ENCODE measurements around the gene LRMDA. TPM values are rescaled to one million over a fixed set of nuclear protein-coding genes. Genes with fewer than 3 reads are reported as not detected.

Gene LRMDA
- total and polyA plus RNA-seq, 4 experiments from 2014 or later, result not detected

DNA sequence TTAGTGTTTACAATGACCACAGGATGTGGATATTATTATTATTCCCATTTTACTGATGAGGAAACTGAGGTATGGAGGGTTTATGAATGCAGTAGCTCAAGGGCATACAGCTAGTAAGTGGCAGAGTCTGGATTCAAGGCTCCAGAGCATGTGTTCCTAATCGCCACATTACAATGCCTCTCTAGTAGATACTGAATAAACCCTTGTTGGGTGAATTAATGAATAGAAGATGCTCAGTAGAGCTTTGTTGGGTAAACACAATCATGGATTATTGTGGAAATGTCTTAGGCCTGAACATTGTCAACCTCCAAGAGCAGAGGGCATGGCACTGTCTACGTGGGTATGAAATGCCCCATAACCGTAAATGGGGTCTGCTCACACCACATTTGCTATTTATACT, 545.3 kb downstream of the LRMDA start:
- DNase-seq, result no peak
- CTCF ChIA-PET (ENCODE audit: partially characterized antibody), result no interaction called here
- Histone ChIP-seq H3K4me3 (ENCODE audit: low read length in 2 of 2) (no peak overlapping the region), H3K36me3 (ENCODE audit: insufficient read depth, low read length) (no peaks in the 10 kb centered on the region), H3K27me3 (ENCODE audit: insufficient read depth, low read length) (no peaks in the 10 kb centered on the region), H3K9me3 (ENCODE audit: control insufficient read depth in 1 of 2, low read length in 2 of 2) (no peaks in the 10 kb centered on the region), H3K4me1 (ENCODE audit: insufficient read depth, low read length) (no peaks in the 10 kb centered on the region), H3K27ac (ENCODE audit: low read depth, low read length) (no peak overlapping the region)
- intact Hi-C loops (cut with micrococcal nuclease), result no loop called here
- no peaks in the 10 kb centered on the region for H3K9me3 Mint-ChIP-seq
- H3K27ac Mint-ChIP-seq, result no peak overlapping the region
- no peaks in the 10 kb centered on the region for H3K36me3 Mint-ChIP-seq
- no peak overlapping the region for H3K4me3 Mint-ChIP-seq
- peaks cover 0 to 8% of the 10 kb centered on the region in 2 donors for H3K27me3 Mint-ChIP-seq
- POLR2A ChIA-PET (ENCODE audit: partially characterized antibody), result no interaction called here
- no peaks in the 10 kb centered on the region for H3K4me1 Mint-ChIP-seq

DNA sequence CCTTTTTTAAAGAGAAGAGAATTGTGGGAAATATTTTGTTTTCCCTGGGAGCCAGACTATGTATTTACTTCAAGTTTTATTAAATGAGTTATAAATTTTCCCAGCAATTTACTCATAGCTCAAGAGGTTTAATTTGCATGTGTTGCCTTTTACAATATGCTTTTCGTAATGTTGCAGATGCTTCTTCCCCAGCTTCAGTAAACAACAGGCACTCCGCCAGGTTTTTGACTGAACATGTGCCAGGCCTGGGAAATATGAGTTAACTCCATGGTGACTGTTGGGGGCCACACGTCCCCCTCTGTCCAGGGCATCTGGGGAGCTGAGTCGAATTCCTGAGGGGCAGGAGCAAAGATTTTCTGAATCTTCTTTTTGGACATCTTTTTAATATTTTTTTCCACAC, 545.7 kb downstream of the LRMDA start:
- H3K27me3 ChIP-seq (ENCODE audit: insufficient read depth, low read length), result no peaks in the 10 kb centered on the region
- ChIA-PET CTCF (ENCODE audit: partially characterized antibody) (no interaction called here), POLR2A (ENCODE audit: partially characterized antibody) (no interaction called here)
- Mint-ChIP-seq H3K4me3 (no peak overlapping the region), H3K27me3 (peaks cover 0 to 8% of the 10 kb centered on the region in 2 donors), H3K27ac (no peak overlapping the region), H3K36me3 (no peaks in the 10 kb centered on the region), H3K9me3 (peaks cover 0 to 2% (median 0%) of the 10 kb centered on the region in 8 donors), H3K4me1 (no peaks in the 10 kb centered on the region)
- no peaks in the 10 kb centered on the region for H3K9me3 ChIP-seq (ENCODE audit: control insufficient read depth in 1 of 2, low read length in 2 of 2)
- DNase-seq, result no peak
- no peaks in the 10 kb centered on the region for H3K4me1 ChIP-seq (ENCODE audit: insufficient read depth, low read length)
- no peak overlapping the region for H3K4me3 ChIP-seq (ENCODE audit: low read length in 2 of 2)
- H3K27ac ChIP-seq (ENCODE audit: low read depth, low read length), result no peak overlapping the region
- no peaks in the 10 kb centered on the region for H3K36me3 ChIP-seq (ENCODE audit: insufficient read depth, low read length)
- intact Hi-C loops (cut with micrococcal nuclease), result no loop called here

DNA sequence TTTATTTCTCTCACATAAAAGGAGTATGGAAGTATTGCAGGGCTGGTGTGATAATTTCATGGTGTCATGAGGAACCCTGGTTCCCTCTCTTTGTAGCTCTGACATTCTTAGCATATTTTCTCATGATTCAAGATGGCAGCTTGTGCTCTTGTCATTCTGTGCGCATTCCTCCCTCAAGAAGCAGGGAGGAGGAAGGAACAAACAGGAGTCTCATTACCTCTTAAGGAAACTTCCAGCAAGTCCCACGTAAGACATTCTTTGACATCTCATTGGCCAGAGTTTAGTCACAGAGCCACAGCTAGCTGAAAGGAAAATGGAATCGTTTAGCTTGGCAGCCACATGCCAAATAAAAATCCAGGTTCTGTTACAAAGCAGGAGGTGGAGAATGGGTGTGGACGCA, 546.8 kb downstream of the LRMDA start:
- DNase-seq, result no peak
- H3K27ac Mint-ChIP-seq, result no peak overlapping the region
- no peaks in the 10 kb centered on the region for H3K4me1 Mint-ChIP-seq
- peaks cover 0 to 8% of the 10 kb centered on the region in 2 donors for H3K27me3 Mint-ChIP-seq
- peaks cover 0 to 3% (median 0%) of the 10 kb centered on the region in 8 donors for H3K9me3 Mint-ChIP-seq
- no peaks in the 10 kb centered on the region for H3K4me1 ChIP-seq (ENCODE audit: insufficient read depth, low read length)
- no peak overlapping the region for H3K27ac ChIP-seq (ENCODE audit: low read depth, low read length)
- no peaks in the 10 kb centered on the region for H3K36me3 Mint-ChIP-seq
- ChIA-PET CTCF (ENCODE audit: partially characterized antibody) (interaction anchor here (0.5 kb wide), 1 partner anchor 618 kb away, joined by 3 read pairs; no protein-coding TSS in a partner anchor), POLR2A (ENCODE audit: partially characterized antibody) (no interaction called here)
- H3K27me3 ChIP-seq (ENCODE audit: insufficient read depth, low read length), result no peaks in the 10 kb centered on the region
- no peak overlapping the region for H3K4me3 Mint-ChIP-seq
- no peaks in the 10 kb centered on the region for H3K36me3 ChIP-seq (ENCODE audit: insufficient read depth, low read length)
- H3K4me3 ChIP-seq (ENCODE audit: low read length in 2 of 2), result no peak overlapping the region
- intact Hi-C loops (cut with micrococcal nuclease), result no loop called here
- no peaks in the 10 kb centered on the region for H3K9me3 ChIP-seq (ENCODE audit: control insufficient read depth in 1 of 2, low read length in 2 of 2)

DNA sequence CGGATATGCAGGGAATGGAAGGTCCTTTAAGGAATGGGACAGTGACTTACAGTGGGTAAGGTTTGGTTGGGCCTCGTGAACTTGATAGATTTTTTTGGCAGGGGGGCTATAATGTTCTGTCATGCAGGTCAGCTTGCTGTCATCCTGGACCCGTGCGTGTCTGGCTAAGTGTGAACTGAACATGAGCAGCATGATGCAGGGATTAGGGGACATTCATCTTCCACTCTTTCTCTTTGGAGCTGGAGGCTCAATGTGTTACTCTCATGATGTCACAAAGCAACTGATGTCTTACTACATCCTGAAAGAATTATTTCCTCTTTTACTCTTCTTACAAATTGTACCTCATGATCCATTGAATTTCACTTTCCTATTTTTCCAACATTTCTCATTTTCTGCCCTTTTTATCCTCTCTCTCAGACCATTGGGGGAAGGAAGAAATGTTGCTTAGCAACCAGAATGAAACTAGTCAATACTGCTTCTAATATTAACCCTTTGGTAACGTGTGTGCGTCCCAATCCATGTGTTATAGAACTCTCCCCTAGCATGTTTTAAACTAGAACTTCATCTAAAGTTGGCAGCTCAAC, 549.1 kb downstream of the LRMDA start:
- Mint-ChIP-seq H3K4me1 (no peaks in the 10 kb centered on the region), H3K36me3 (no peaks in the 10 kb centered on the region), H3K27ac (no peak overlapping the region), H3K27me3 (peaks cover 0 to 8% of the 10 kb centered on the region in 2 donors), H3K9me3 (peaks cover 0 to 3% (median 0%) of the 10 kb centered on the region in 8 donors), H3K4me3 (peak overlapping the region in 1 of 8 donors; percentile 17)
- Histone ChIP-seq H3K27me3 (ENCODE audit: insufficient read depth, low read length) (no peaks in the 10 kb centered on the region), H3K4me3 (ENCODE audit: low read length in 2 of 2) (no peak overlapping the region), H3K27ac (ENCODE audit: low read depth, low read length) (no peak overlapping the region), H3K36me3 (ENCODE audit: insufficient read depth, low read length) (no peaks in the 10 kb centered on the region), H3K9me3 (ENCODE audit: control insufficient read depth in 1 of 2, low read length in 2 of 2) (no peaks in the 10 kb centered on the region), H3K4me1 (ENCODE audit: insufficient read depth, low read length) (no peaks in the 10 kb centered on the region)
- ChIA-PET POLR2A (ENCODE audit: partially characterized antibody) (no interaction called here), CTCF (ENCODE audit: partially characterized antibody) (no interaction called here)
- no peak for DNase-seq
- intact Hi-C loops (cut with micrococcal nuclease), result no loop called here

DNA sequence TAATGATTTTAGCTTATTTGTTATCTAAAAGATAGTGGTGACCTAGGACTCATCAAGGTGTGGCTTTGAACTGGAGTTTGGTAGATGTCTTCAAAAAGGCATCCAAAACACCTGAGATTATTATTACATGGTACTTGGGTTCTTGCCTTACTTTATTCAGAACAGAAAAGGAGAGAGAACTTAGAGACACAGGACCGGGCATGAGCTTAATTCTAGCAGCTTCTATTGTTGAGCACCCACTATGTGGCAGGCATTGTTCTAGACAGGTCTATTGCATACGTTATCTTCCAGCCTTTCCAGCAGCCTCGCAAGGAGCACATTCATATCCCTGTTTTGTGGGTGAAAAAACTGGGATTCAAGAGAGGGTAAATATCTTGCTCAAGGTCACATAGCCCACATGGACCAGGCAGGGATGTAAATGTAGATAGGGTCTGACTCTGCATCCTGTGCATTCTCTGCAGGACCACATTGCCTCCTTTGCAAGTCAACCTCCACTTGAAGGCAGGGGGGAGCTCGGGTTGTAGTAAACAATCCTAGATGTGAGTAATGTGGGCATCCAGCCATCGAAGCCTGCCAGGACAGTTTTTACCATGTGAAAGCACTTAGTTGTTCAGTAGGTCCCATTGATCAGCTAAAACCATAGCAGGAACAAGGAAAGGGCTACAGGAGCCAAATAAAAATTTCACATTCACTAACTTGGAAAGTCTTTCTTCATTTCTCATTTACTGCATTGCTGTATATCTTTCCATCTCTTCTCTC, 551.4 kb downstream of the LRMDA start:
- Histone ChIP-seq H3K36me3 (ENCODE audit: insufficient read depth, low read length) (no peaks in the 10 kb centered on the region), H3K27ac (ENCODE audit: low read depth, low read length) (no peak overlapping the region), H3K4me1 (ENCODE audit: insufficient read depth, low read length) (no peaks in the 10 kb centered on the region), H3K27me3 (ENCODE audit: insufficient read depth, low read length) (no peaks in the 10 kb centered on the region), H3K9me3 (ENCODE audit: control insufficient read depth in 1 of 2, low read length in 2 of 2) (no peaks in the 10 kb centered on the region), H3K4me3 (ENCODE audit: low read length in 2 of 2) (no peak overlapping the region)
- no peak for DNase-seq
- no peaks in the 10 kb centered on the region for H3K4me1 Mint-ChIP-seq
- H3K4me3 Mint-ChIP-seq, result no peak overlapping the region
- H3K9me3 Mint-ChIP-seq, result peaks cover 0 to 3% (median 0%) of the 10 kb centered on the region in 8 donors
- H3K27ac Mint-ChIP-seq, result no peak overlapping the region
- CTCF ChIA-PET (ENCODE audit: partially characterized antibody), result no interaction called here
- no peaks in the 10 kb centered on the region for H3K36me3 Mint-ChIP-seq
- peaks cover 0 to 8% of the 10 kb centered on the region in 2 donors for H3K27me3 Mint-ChIP-seq
- intact Hi-C loops (cut with micrococcal nuclease), result no loop called here
- POLR2A ChIA-PET (ENCODE audit: partially characterized antibody), result no interaction called here

DNA sequence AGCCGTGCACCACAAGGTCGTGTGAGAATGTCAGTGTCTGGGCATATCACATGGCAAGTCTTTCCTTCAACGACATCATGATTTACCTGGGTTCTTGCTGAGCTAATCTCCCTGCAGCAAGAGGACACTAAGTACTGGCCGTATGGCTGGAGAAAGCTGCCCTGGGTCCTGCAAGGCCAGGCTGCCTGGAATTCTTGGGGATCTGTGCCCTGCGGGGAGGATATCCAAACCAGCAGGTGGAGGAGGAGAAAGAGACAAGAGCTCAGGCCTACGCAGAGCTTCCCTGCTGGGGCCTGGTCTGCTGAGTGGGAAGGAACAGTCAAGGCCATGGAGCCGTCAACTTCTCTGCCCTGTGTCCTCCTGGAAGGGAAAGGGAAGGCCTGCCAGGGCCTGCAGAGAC, 552.6 kb downstream of the LRMDA start:
- Mint-ChIP-seq H3K4me1 (no peaks in the 10 kb centered on the region), H3K4me3 (no peak overlapping the region), H3K9me3 (peaks cover 0 to 6% (median 0%) of the 10 kb centered on the region in 8 donors), H3K27ac (no peak overlapping the region), H3K36me3 (no peaks in the 10 kb centered on the region), H3K27me3 (peaks cover 0 to 8% of the 10 kb centered on the region in 2 donors)
- Histone ChIP-seq H3K9me3 (ENCODE audit: control insufficient read depth in 1 of 2, low read length in 2 of 2) (no peaks in the 10 kb centered on the region), H3K36me3 (ENCODE audit: insufficient read depth, low read length) (no peaks in the 10 kb centered on the region), H3K4me3 (ENCODE audit: low read length in 2 of 2) (no peak overlapping the region), H3K4me1 (ENCODE audit: insufficient read depth, low read length) (no peaks in the 10 kb centered on the region), H3K27me3 (ENCODE audit: insufficient read depth, low read length) (no peaks in the 10 kb centered on the region), H3K27ac (ENCODE audit: low read depth, low read length) (no peak overlapping the region)
- POLR2A ChIA-PET (ENCODE audit: partially characterized antibody), result no interaction called here
- CTCF ChIA-PET (ENCODE audit: partially characterized antibody), result no interaction called here
- DNase-seq, result no peak
- intact Hi-C loops (cut with micrococcal nuclease), result no loop called here

DNA sequence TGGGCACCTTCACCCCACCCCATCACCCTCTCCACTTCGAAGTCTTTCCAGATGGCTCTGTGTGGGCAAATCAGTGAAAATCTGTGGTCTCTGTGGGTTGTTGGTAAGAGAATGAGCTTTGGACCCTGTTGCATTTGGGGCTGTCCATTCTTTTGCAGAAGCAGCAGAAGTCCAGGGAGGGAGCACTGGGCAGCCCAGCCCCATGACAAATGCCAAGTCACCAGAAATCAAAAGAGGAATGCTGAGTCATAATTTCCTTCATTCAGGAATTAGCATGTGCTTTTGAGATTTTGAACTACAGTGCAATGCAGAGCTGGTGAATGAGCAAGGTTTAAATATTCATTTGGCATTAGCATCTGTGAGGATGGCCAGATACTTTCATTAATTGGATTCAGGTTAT, 556.2 kb downstream of the LRMDA start:
- DNase-seq, result no peak
- no peaks in the 10 kb centered on the region for H3K27me3 Mint-ChIP-seq
- ChIA-PET POLR2A (ENCODE audit: partially characterized antibody) (no interaction called here), CTCF (ENCODE audit: partially characterized antibody) (no interaction called here)
- no peaks in the 10 kb centered on the region for H3K27me3 ChIP-seq (ENCODE audit: insufficient read depth, low read length)
- no peak overlapping the region for H3K4me3 Mint-ChIP-seq
- H3K9me3 Mint-ChIP-seq, result peaks cover 0 to 4% (median 0%) of the 10 kb centered on the region in 8 donors
- no peak overlapping the region for H3K4me3 ChIP-seq (ENCODE audit: low read length in 2 of 2)
- no peak overlapping the region for H3K27ac ChIP-seq (ENCODE audit: low read depth, low read length)
- H3K36me3 Mint-ChIP-seq, result no peaks in the 10 kb centered on the region
- H3K36me3 ChIP-seq (ENCODE audit: insufficient read depth, low read length), result no peaks in the 10 kb centered on the region
- no peaks in the 10 kb centered on the region for H3K9me3 ChIP-seq (ENCODE audit: control insufficient read depth in 1 of 2, low read length in 2 of 2)
- no peak overlapping the region for H3K27ac Mint-ChIP-seq
- H3K4me1 ChIP-seq (ENCODE audit: insufficient read depth, low read length), result no peaks in the 10 kb centered on the region
- H3K4me1 Mint-ChIP-seq, result no peaks in the 10 kb centered on the region
- intact Hi-C loops (cut with micrococcal nuclease), result no loop called here
